Measurements from ENCODE around the gene TPST2.
A peak's percentile ranks its signal among the peaks of the same experiment; 100 is the strongest.

Gene TPST2

GRCh38 chr22:26527574-26528465, 62.1 kb downstream of the TPST2 start:
- DNase-seq = no peak

- DNase-seq = no peak
Measured at GRCh38 chr22:26527167-26527566, 62.8 kb downstream of the TPST2 start.

GRCh38 chr22:26525946-26526564, 63.9 kb downstream of the TPST2 start:
- DNase-seq = no peak

GRCh38 chr22:26524870-26525269, 65.1 kb downstream of the TPST2 start:
- DNase-seq = no peak

GRCh38 chr22:26522592-26522991, 67.3 kb downstream of the TPST2 start:
- no peak for DNase-seq

GRCh38 chr22:26522012-26522411, 67.9 kb downstream of the TPST2 start:
- DNase-seq = no peak

GRCh38 chr22:26517429-26517828, 72.5 kb downstream of the TPST2 start:
- no peak for DNase-seq

- DNase-seq = no peak
Measured at GRCh38 chr22:26516503-26516902, 73.4 kb downstream of the TPST2 start.

- no peak for DNase-seq
Measured at GRCh38 chr22:26515931-26516330, 74.0 kb downstream of the TPST2 start.

GRCh38 chr22:26514419-26515161, 75.3 kb downstream of the TPST2 start:
- DNase-seq = no peak

GRCh38 chr22:26513838-26514237, 76.1 kb downstream of the TPST2 start:
- no peak for DNase-seq

- peak; percentile 97 for DNase-seq
Measured at GRCh38 chr22:26512149-26512793, 77.7 kb downstream of the TPST2 start, which contains the start of gene TFIP11. TFIP11 (minus strand) TSS chr22:26512473; CDS start chr22:26510272, 2,201 bp downstream.

GRCh38 chr22:26508148-26508547, 81.8 kb downstream of the TPST2 start:
- DNase-seq = no peak

GRCh38 chr22:26503758-26504157, 86.2 kb downstream of the TPST2 start:
- no peak for DNase-seq

GRCh38 chr22:26502688-26503561, 87.0 kb downstream of the TPST2 start:
- peak; percentile 95 for DNase-seq

- DNase-seq = no peak
Measured at GRCh38 chr22:26501996-26502395, 87.9 kb downstream of the TPST2 start.

GRCh38 chr22:26499188-26499703, 90.7 kb downstream of the TPST2 start:
- no peak for DNase-seq

- no peak for DNase-seq
Measured at GRCh38 chr22:26496456-26496855, 93.5 kb downstream of the TPST2 start.

GRCh38 chr22:26494506-26494905, 95.4 kb downstream of the TPST2 start:
- DNase-seq = no peak

- no peak for DNase-seq
Measured at GRCh38 chr22:26492220-26492619, 97.7 kb downstream of the TPST2 start.

GRCh38 chr22:26489447-26490036, 100.4 kb downstream of the TPST2 start:
- DNase-seq = no peak

Data from hematopoietic multipotent progenitor cell treated with erythropoietin and hydrocortisone succinate and interleukin-3 and kit ligand, for 4 days (in vitro differentiated cells).